HepG2 (cell line): ENCODE results near the gene STK31. TPM values are rescaled to one million over a fixed set of nuclear protein-coding genes. Genes with fewer than 3 reads are reported as not detected.

ENCODE experiments used
- ATAC-seq: fragments of 200-7000 bp; cut with Tn5 transposase; 3 replicates; pipeline ENCODE4 v1.9.1; 2020; ENCODE audit warnings: mild to moderate bottlenecking, moderate library complexity
- BruUV-seq: library from RNA; stranded (reverse); fragments of 400-500 nt; replicated peaks from 2 replicates; lab custom pipeline; 2021; lab: Mats Ljungman, UMichigan
- CTCF ChIA-PET: fragments of 300-600 bp; formaldehyde crosslinking; extraction: SDS; loops from one replicate; lab custom pipeline; 2021; ENCODE audit warnings: low total read pairs, inconsistent platforms, low intra/inter-chr PET ratio; lab: Yijun Ruan, JAX
- POLR2A ChIA-PET: fragments of 350-600 bp; sonication (Branson Sonifier 250); formaldehyde crosslinking; loops from one replicate; lab custom pipeline; 2020; ENCODE audit warnings: antibody characterized with exemption, inconsistent platforms; lab: Yijun Ruan, JAX
- DNase-seq: peaks from one replicate; pipeline ENCODE4 v3.0.0-alpha.2; 2015; ENCODE audit warnings: low spot score
- FAIRE-seq: peaks from 3 replicates; lab custom pipeline; 2011; peaks lifted over from hg19 to GRCh38; lab: Jason Lieb, UNC
- H2AFZ ChIP-seq: one replicate; pipeline ENCODE4 v1.6.1; 2011; ENCODE audit warnings: low read length, inconsistent platforms
- H3K27ac ChIP-seq: fragments of 300-600 bp; 3 replicates; pipeline ENCODE4 v1.8.0; 2011; ENCODE audit warnings: mixed run types, mild to moderate bottlenecking, mixed read lengths, low read length, inconsistent platforms; ENCODE audit not compliant: insufficient read depth; ENCODE audit errors: extremely low read length
- H3K27me3 ChIP-seq, 2 experiments: fragments of 200-600 bp in 1 of 2; 2 replicates in 1 of 2; 3 replicates in 1 of 2; pipeline versions ENCODE4 v1.6.0 to v1.8.0; 2011; ENCODE audit warnings: low read length in 2 of 2, mild to moderate bottlenecking in 2 of 2, moderate library complexity in 2 of 2, inconsistent platforms in 1 of 2; ENCODE audit not compliant: insufficient read depth in 2 of 2, control insufficient read depth in 1 of 2
- H3K36me3 ChIP-seq, 2 experiments: fragments of 200-600 bp in 1 of 2; replicated peaks in 1 of 2; 2 replicates in 1 of 2; 3 replicates in 1 of 2; pipeline versions ENCODE4 v1.5.1 to v1.8.0; 2011; ENCODE audit warnings: low read length in 2 of 2, inconsistent platforms in 1 of 2; ENCODE audit not compliant: insufficient read depth in 2 of 2, control insufficient read depth in 1 of 2
- H3K4me1 ChIP-seq: 2 replicates; pipeline ENCODE4 v1.5.1; 2012; ENCODE audit warnings: low read length, inconsistent platforms; ENCODE audit not compliant: insufficient read depth
- H3K4me2 ChIP-seq: 2 replicates; pipeline ENCODE4 v1.6.0; 2011; ENCODE audit warnings: low read depth, low read length, inconsistent platforms
- H3K4me3 ChIP-seq, 3 experiments: fragments of 200-600 bp in 1 of 3; sonication (generic), shearing (Covaris generic) in 1 of 3; replicated peaks in 1 of 3; 2 replicates each; pipeline ENCODE4 v1.5.1; 2011 to 2016; ENCODE audit warnings: low read length in 3 of 3, inconsistent platforms in 2 of 3, low read depth in 2 of 3, mild to moderate bottlenecking in 2 of 3, control low read depth in 1 of 3, mixed read lengths in 1 of 3; ENCODE audit not compliant: insufficient read depth in 1 of 3
- H3K79me2 ChIP-seq: one replicate; pipeline ENCODE4 v1.6.1; 2011; ENCODE audit warnings: low read length, inconsistent platforms; ENCODE audit not compliant: insufficient read depth
- H3K9ac ChIP-seq: 2 replicates; pipeline ENCODE4 v1.6.0; 2011; ENCODE audit warnings: mild to moderate bottlenecking, low read depth, low read length, inconsistent platforms; ENCODE audit not compliant: insufficient read depth
- H3K9me3 ChIP-seq: 2 replicates; pipeline ENCODE4 v1.5.1; 2012; ENCODE audit warnings: mild to moderate bottlenecking, low read length
- H4K20me1 ChIP-seq: 2 replicates; pipeline ENCODE4 v1.6.0; 2011; ENCODE audit warnings: inconsistent platforms, mild to moderate bottlenecking, low read length, moderate library complexity; ENCODE audit not compliant: insufficient read depth
- AFF4 ChIP-seq: sonication (generic); formaldehyde crosslinking; IDR thresholded peaks from 2 replicates; pipeline ENCODE4 v1.4.0; 2020; ENCODE audit warnings: missing genetic modification reagents
- SSRP1 ChIP-seq: IDR thresholded peaks from 2 replicates; pipeline ENCODE4 v1.6.1; 2016; ENCODE audit warnings: control low read depth
- ZNF18 ChIP-seq: sonication (generic); formaldehyde crosslinking; IDR thresholded peaks from 2 replicates; pipeline ENCODE4 v1.8.0; 2022; ENCODE audit warnings: mild to moderate bottlenecking, missing genetic modification reagents; ENCODE audit not compliant: insufficient replicate concordance
- ZNF33B ChIP-seq: sonication (generic); formaldehyde crosslinking; IDR thresholded peaks from 2 replicates; pipeline ENCODE4 v1.5.1; 2020; ENCODE audit warnings: mild to moderate bottlenecking, missing genetic modification reagents
- WGBS: methylation state at CpG from one replicate; pipeline ENCODE4 v1.1.6; 2017; ENCODE audit warnings: low lambda C conversion rate; 5-methylcytosine and 5-hydroxymethylcytosine counted together
- in situ Hi-C: cut with HindIII; loops from 2 replicates; pipeline ENCODE4 v1.10.0; 2017; ENCODE audit warnings: low pct_unique_long_range_greater_than_20kb; ENCODE audit not compliant: extremely low pct_ligation_motif_present
- intact Hi-C: fragments of 100-400 bp; cut with micrococcal nuclease; formaldehyde crosslinking; loops from one replicate; pipeline ENCODE4 v1.10.0; 2022; ENCODE audit not compliant: unreplicated experiment
- polyA plus RNA-seq, 8 experiments: library from polyadenylated mRNA; depleted of rRNA in 3 of 8; stranded (reverse) in 7 of 8; unstranded in 1 of 8; fragments of >200 nt; fragmentation: Illumina TruSeq in 4 of 8; extraction: Trizol in 4 of 8; gene quantifications; 2 replicates each; pipeline versions ENCODE4 v1.2.1 to v1.2.3, GENCODE V29; 2011 to 2016; ENCODE audit warnings: low read depth in 4 of 8, missing spikeins in 1 of 8, mixed read lengths in 1 of 8; ENCODE audit not compliant: insufficient read depth in 1 of 8
- total RNA-seq, 5 experiments: library from RNA; depleted of rRNA; stranded (reverse); fragments of >200 nt; fragmentation: Illumina TruSeq; extraction: Trizol; gene quantifications; 2 replicates each; pipeline ENCODE4 v1.2.3, GENCODE V29; 2016; ENCODE audit warnings: low read depth in 1 of 5

The STK31 gene
- total and polyA plus RNA-seq, 2 of the 13 experiments (the other 11 are each of a cell fraction or from before 2014, with no cell fraction given): not detected

DNA sequence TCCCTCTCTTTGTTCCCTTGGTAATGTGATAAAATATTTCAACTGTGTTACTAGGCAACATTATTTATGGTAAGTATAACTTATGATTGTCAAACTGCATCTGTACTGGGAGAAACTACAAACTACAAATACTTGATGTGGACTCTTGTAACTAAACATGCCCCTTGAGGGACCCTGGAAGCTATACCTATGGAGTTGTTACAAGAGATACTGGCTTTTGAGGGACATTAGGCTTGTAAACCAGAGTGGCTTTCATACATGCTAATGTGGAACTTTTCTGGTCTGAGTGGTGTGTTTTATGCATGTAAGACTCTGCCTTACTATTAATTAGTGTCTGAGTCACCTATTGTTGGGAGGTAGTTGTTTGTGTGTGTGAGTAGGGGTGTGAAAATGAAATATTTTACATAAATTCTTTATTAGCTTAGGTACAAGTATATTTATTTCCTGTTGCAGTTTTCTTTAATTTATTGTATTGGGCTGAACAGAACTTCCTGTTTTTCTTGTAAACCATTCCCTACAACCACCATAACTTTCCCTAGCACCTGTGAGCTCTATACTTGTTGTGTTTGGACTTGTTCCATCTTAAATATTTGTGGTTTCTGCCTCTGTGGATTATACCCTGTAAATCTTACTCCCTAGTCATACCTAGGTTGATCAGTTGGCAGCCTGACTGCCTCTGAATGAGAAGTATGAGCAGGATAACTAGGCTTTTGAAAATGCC is 49.8 kb downstream of the STK31 start (continued):
- TF ChIP-seq ZNF18 (CRISPR knock-in tag) (no peak), AFF4 (no peak), SSRP1 (no peak)

GRCh38 chr7:23765943-23766342 is 55.9 kb downstream of the STK31 start:
- no peaks in the 10 kb centered on the region for H3K27me3 ChIP-seq
- POLR2A ChIA-PET: no interaction called here
- ATAC-seq: no peak

More at GRCh38 chr7:23765943-23766342, 55.9 kb downstream of the STK31 start:
- no peaks in the 10 kb centered on the region for H3K79me2 ChIP-seq
- in situ Hi-C loops: no loop called here
- H3K9me3 ChIP-seq: no peaks in the 10 kb centered on the region
- H3K36me3 ChIP-seq: no peaks in the 10 kb centered on the region
- no TSS peak for BruUV-seq
- H4K20me1 ChIP-seq: no peaks in the 10 kb centered on the region
- no peak for DNase-seq
- no peak for TF ChIP-seq ZNF33B (CRISPR knock-in tag)
- no peak for FAIRE-seq
- WGBS: 3% methylated on average over 3 of the region's 3 CpGs
- no peaks in the 10 kb centered on the region for H3K4me1 ChIP-seq
- H3K4me2 ChIP-seq: no peak overlapping the region
- intact Hi-C loops: no loop called here
- CTCF ChIA-PET: no interaction called here
- no peak overlapping the region for H3K27ac ChIP-seq
- no peak overlapping the region for H2AFZ ChIP-seq
- H3K4me3 ChIP-seq: no peak overlapping the region
- no peak overlapping the region for H3K9ac ChIP-seq
